HepG2 (cell line): ENCODE results near the gene VRK3. TPM values are rescaled to one million over a fixed set of nuclear protein-coding genes. Genes with fewer than 3 reads are reported as not detected.

Experiments
- ATAC-seq: fragments of 200-7000 bp; cut with Tn5 transposase; 3 replicates; pipeline ENCODE4 v1.9.1; 2020; ENCODE audit warnings: mild to moderate bottlenecking, moderate library complexity
- BruUV-seq: library from RNA; stranded (reverse); fragments of 400-500 nt; replicated peaks from 2 replicates; lab custom pipeline; 2021; lab: Mats Ljungman, UMichigan
- CTCF ChIA-PET: fragments of 300-600 bp; formaldehyde crosslinking; extraction: SDS; loops from one replicate; lab custom pipeline; 2021; ENCODE audit warnings: low total read pairs, inconsistent platforms, low intra/inter-chr PET ratio; lab: Yijun Ruan, JAX
- POLR2A ChIA-PET: fragments of 350-600 bp; sonication (Branson Sonifier 250); formaldehyde crosslinking; loops from one replicate; lab custom pipeline; 2020; ENCODE audit warnings: antibody characterized with exemption, inconsistent platforms; lab: Yijun Ruan, JAX
- DNase-seq: peaks from one replicate; pipeline ENCODE4 v3.0.0-alpha.2; 2015; ENCODE audit warnings: low spot score
- FAIRE-seq: peaks from 3 replicates; lab custom pipeline; 2011; peaks lifted over from hg19 to GRCh38; lab: Jason Lieb, UNC
- H2AFZ ChIP-seq: one replicate; pipeline ENCODE4 v1.6.1; 2011; ENCODE audit warnings: low read length, inconsistent platforms
- H3K27ac ChIP-seq: fragments of 300-600 bp; 3 replicates; pipeline ENCODE4 v1.8.0; 2011; ENCODE audit warnings: mixed run types, mild to moderate bottlenecking, mixed read lengths, low read length, inconsistent platforms; ENCODE audit not compliant: insufficient read depth; ENCODE audit errors: extremely low read length
- H3K27me3 ChIP-seq, 2 experiments: fragments of 200-600 bp in 1 of 2; 2 replicates in 1 of 2; 3 replicates in 1 of 2; pipeline versions ENCODE4 v1.6.0 to v1.8.0; 2011; ENCODE audit warnings: low read length in 2 of 2, mild to moderate bottlenecking in 2 of 2, moderate library complexity in 2 of 2, inconsistent platforms in 1 of 2; ENCODE audit not compliant: insufficient read depth in 2 of 2, control insufficient read depth in 1 of 2
- H3K36me3 ChIP-seq, 2 experiments: fragments of 200-600 bp in 1 of 2; replicated peaks in 1 of 2; 2 replicates in 1 of 2; 3 replicates in 1 of 2; pipeline versions ENCODE4 v1.5.1 to v1.8.0; 2011; ENCODE audit warnings: low read length in 2 of 2, inconsistent platforms in 1 of 2; ENCODE audit not compliant: insufficient read depth in 2 of 2, control insufficient read depth in 1 of 2
- H3K4me1 ChIP-seq: 2 replicates; pipeline ENCODE4 v1.5.1; 2012; ENCODE audit warnings: low read length, inconsistent platforms; ENCODE audit not compliant: insufficient read depth
- H3K4me2 ChIP-seq: 2 replicates; pipeline ENCODE4 v1.6.0; 2011; ENCODE audit warnings: low read depth, low read length, inconsistent platforms
- H3K4me3 ChIP-seq, 3 experiments: fragments of 200-600 bp in 1 of 3; sonication (generic), shearing (Covaris generic) in 1 of 3; replicated peaks in 1 of 3; 2 replicates each; pipeline ENCODE4 v1.5.1; 2011 to 2016; ENCODE audit warnings: low read length in 3 of 3, inconsistent platforms in 2 of 3, low read depth in 2 of 3, mild to moderate bottlenecking in 2 of 3, control low read depth in 1 of 3, mixed read lengths in 1 of 3; ENCODE audit not compliant: insufficient read depth in 1 of 3
- H3K79me2 ChIP-seq: one replicate; pipeline ENCODE4 v1.6.1; 2011; ENCODE audit warnings: low read length, inconsistent platforms; ENCODE audit not compliant: insufficient read depth
- H3K9ac ChIP-seq: 2 replicates; pipeline ENCODE4 v1.6.0; 2011; ENCODE audit warnings: mild to moderate bottlenecking, low read depth, low read length, inconsistent platforms; ENCODE audit not compliant: insufficient read depth
- H3K9me3 ChIP-seq: 2 replicates; pipeline ENCODE4 v1.5.1; 2012; ENCODE audit warnings: mild to moderate bottlenecking, low read length
- H4K20me1 ChIP-seq: 2 replicates; pipeline ENCODE4 v1.6.0; 2011; ENCODE audit warnings: inconsistent platforms, mild to moderate bottlenecking, low read length, moderate library complexity; ENCODE audit not compliant: insufficient read depth
- KAT2B ChIP-seq: fragments of 150-350 bp; IDR thresholded peaks from 2 replicates; pipeline ENCODE4 v1.6.1; 2014; ENCODE audit warnings: low read depth, low read length, borderline replicate concordance
- YEATS4 ChIP-seq: sonication (generic); formaldehyde crosslinking; IDR thresholded peaks from 2 replicates; pipeline ENCODE4 v1.4.0; 2020; ENCODE audit warnings: missing genetic modification reagents, borderline replicate concordance
- WGBS: methylation state at CpG from one replicate; pipeline ENCODE4 v1.1.6; 2017; ENCODE audit warnings: low lambda C conversion rate; 5-methylcytosine and 5-hydroxymethylcytosine counted together
- in situ Hi-C: cut with HindIII; loops from 2 replicates; pipeline ENCODE4 v1.10.0; 2017; ENCODE audit warnings: low pct_unique_long_range_greater_than_20kb; ENCODE audit not compliant: extremely low pct_ligation_motif_present
- intact Hi-C: fragments of 100-400 bp; cut with micrococcal nuclease; formaldehyde crosslinking; loops from one replicate; pipeline ENCODE4 v1.10.0; 2022; ENCODE audit not compliant: unreplicated experiment
- polyA plus RNA-seq, 8 experiments: library from polyadenylated mRNA; depleted of rRNA in 3 of 8; stranded (reverse) in 7 of 8; unstranded in 1 of 8; fragments of >200 nt; fragmentation: Illumina TruSeq in 4 of 8; extraction: Trizol in 4 of 8; gene quantifications; 2 replicates each; pipeline versions ENCODE4 v1.2.1 to v1.2.3, GENCODE V29; 2011 to 2016; ENCODE audit warnings: low read depth in 4 of 8, missing spikeins in 1 of 8, mixed read lengths in 1 of 8; ENCODE audit not compliant: insufficient read depth in 1 of 8
- total RNA-seq, 5 experiments: library from RNA; depleted of rRNA; stranded (reverse); fragments of >200 nt; fragmentation: Illumina TruSeq; extraction: Trizol; gene quantifications; 2 replicates each; pipeline ENCODE4 v1.2.3, GENCODE V29; 2016; ENCODE audit warnings: low read depth in 1 of 5
- TF ChIP-seq, protein P1 (sequence below): sonication (generic); formaldehyde crosslinking; IDR thresholded peaks from 2 replicates; pipeline ENCODE4 v1.4.0; 2020; ENCODE audit warnings: missing genetic modification reagents

VRK3 gene
- total and polyA plus RNA-seq, 2 of the 13 experiments (the other 11 are each of a cell fraction or from before 2014, with no cell fraction given) = 23.8 to 28.3 TPM

DNA sequence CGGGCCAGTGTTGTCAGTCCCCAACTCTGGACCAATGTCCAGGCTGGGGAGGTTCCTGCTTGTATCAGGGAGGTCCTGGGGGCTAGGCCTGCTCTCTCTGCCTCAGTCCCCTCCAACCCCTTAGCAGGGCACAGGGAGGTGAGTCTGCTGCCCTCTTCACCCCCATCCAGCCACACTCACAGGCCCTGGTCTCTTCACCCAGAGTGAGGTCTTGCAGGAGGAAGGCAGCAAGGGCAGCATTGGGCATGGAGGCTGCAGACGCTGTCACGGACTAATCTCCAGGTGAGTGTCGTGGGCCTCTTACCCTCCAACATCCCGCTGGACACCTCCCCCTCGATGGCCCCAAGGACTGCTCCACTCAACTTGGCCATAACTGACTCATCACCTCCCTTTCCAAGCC lies 52.3 kb downstream of the VRK3 start:
- in situ Hi-C loops (no loop called here), intact Hi-C loops (no loop called here)
- Histone ChIP-seq H3K9ac (no peak overlapping the region), H3K4me1 (no peaks in the 10 kb centered on the region), H3K79me2 (no peaks in the 10 kb centered on the region), H3K4me3 (no peak overlapping the region), H3K27me3 (peaks cover 0 to 5% of the 10 kb centered on the region in 2 experiments; a peak in 1 of 5 replicates), H3K36me3 (no peaks in the 10 kb centered on the region; a peak in 1 of 5 replicates), H4K20me1 (no peaks in the 10 kb centered on the region), H3K9me3 (no peaks in the 10 kb centered on the region), H3K4me2 (no peak overlapping the region), H3K27ac (no peak overlapping the region), H2AFZ (no peak overlapping the region)
- POLR2A ChIA-PET = no interaction called here
- ATAC-seq (no peak), FAIRE-seq (no peak), DNase-seq (no peak)
- TF ChIP-seq YEATS4 (CRISPR knock-in tag) = no peak
- TF ChIP-seq KAT2B = no peak
- TF ChIP-seq, protein P1, sequence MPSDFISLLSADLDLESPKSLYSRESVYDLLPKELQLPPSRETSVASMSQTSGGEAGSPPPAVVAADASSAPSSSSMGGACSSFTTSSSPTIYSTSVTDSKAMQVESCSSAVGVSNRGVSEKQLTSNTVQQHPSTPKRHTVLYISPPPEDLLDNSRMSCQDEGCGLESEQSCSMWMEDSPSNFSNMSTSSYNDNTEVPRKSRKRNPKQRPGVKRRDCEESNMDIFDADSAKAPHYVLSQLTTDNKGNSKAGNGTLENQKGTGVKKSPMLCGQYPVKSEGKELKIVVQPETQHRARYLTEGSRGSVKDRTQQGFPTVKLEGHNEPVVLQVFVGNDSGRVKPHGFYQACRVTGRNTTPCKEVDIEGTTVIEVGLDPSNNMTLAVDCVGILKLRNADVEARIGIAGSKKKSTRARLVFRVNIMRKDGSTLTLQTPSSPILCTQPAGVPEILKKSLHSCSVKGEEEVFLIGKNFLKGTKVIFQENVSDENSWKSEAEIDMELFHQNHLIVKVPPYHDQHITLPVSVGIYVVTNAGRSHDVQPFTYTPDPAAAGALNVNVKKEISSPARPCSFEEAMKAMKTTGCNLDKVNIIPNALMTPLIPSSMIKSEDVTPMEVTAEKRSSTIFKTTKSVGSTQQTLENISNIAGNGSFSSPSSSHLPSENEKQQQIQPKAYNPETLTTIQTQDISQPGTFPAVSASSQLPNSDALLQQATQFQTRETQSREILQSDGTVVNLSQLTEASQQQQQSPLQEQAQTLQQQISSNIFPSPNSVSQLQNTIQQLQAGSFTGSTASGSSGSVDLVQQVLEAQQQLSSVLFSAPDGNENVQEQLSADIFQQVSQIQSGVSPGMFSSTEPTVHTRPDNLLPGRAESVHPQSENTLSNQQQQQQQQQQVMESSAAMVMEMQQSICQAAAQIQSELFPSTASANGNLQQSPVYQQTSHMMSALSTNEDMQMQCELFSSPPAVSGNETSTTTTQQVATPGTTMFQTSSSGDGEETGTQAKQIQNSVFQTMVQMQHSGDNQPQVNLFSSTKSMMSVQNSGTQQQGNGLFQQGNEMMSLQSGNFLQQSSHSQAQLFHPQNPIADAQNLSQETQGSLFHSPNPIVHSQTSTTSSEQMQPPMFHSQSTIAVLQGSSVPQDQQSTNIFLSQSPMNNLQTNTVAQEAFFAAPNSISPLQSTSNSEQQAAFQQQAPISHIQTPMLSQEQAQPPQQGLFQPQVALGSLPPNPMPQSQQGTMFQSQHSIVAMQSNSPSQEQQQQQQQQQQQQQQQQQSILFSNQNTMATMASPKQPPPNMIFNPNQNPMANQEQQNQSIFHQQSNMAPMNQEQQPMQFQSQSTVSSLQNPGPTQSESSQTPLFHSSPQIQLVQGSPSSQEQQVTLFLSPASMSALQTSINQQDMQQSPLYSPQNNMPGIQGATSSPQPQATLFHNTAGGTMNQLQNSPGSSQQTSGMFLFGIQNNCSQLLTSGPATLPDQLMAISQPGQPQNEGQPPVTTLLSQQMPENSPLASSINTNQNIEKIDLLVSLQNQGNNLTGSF = no peak
- CTCF ChIA-PET = no interaction called here
- WGBS = 66% methylated on average over 6 of the region's 6 CpGs
- BruUV-seq = no TSS peak
